ENCODE results near the gene DIAPH2. TPM values are rescaled to one million over a fixed set of nuclear protein-coding genes. Genes with fewer than 3 reads are reported as not detected.

DIAPH2 gene
- total RNA-seq, 3 donors from 2014 or later = 27.4 to 66.4 (median 30.8) TPM

DNA sequence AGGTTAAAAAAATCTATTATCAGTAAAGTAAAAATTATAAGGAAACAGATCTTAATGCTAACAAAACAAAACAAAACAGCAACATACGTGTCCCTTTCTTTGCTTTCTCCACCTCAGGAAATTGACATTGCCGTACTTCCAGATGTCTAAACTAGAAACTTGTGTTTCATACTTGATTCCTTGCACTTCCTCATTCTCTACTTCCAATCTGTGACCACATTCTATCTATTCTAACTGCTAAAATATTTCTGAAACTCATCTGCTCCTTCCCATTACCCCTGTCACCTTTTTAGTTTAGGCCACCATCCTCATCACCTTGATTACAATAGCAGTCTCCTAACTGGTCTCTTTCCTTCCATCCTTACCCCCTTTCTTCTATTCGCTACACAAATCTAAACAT, 176.6 kb downstream of the DIAPH2 start:
- Histone ChIP-seq H3K4me1 (no peaks in the 10 kb centered on the region), H3K27ac (no peak overlapping the region), H3K9me3 (no peaks in the 10 kb centered on the region), H3K4me3 (no peak overlapping the region), H3K27me3 (peaks cover 0 to 7% of the 10 kb centered on the region in 2 donors), H3K36me3 (no peaks in the 10 kb centered on the region)
- intact Hi-C loops (cut with DNase I; ENCODE audit: low total_unique reads) = no loop called here
- no peak for DNase-seq (ENCODE audit: low spot score in 2 of 2)
- TF ChIP-seq CTCF (IDR thresholded peaks at IDR 0.05) (no peak), POLR2A (IDR thresholded peaks at IDR 0.05) (no peak), POLR2AphosphoS5 (IDR thresholded peaks at IDR 0.05) (no peak)

GRCh38 chrX:96861661-96862060, 177.0 kb downstream of the DIAPH2 start:
- no peaks in the 10 kb centered on the region for H3K36me3 ChIP-seq
- H3K4me3 ChIP-seq = no peak overlapping the region
- H3K9me3 ChIP-seq = no peaks in the 10 kb centered on the region
- intact Hi-C loops (cut with DNase I; ENCODE audit: low total_unique reads) = no loop called here
- TF ChIP-seq CTCF (IDR thresholded peaks at IDR 0.05) (no peak), POLR2A (IDR thresholded peaks at IDR 0.05) (no peak), POLR2AphosphoS5 (IDR thresholded peaks at IDR 0.05) (no peak)
- no peaks in the 10 kb centered on the region for H3K4me1 ChIP-seq
- H3K27ac ChIP-seq = no peak overlapping the region
- H3K27me3 ChIP-seq = peaks cover 0 to 7% of the 10 kb centered on the region in 2 donors
- DNase-seq (ENCODE audit: low spot score in 2 of 2) = no peak

DNA sequence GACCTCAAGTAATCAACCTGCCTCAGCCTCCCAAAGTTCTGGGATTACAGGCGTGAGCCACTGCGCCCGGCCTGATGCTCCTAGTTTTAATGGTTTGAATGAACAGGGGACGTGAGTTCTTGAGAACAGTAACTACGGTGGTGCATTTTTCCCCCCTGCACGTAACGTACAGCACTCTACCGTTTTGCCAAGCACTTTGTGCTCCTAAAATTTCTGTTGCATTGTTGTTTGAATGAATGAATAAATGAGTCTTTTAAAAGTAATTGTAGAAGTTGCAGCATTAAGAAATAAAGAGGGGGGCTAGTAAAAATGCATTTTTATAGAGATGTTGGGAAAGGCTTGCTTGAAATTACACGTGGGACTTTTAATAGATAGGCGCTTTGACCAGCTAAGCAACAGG, 199.0 kb downstream of the DIAPH2 start, which contains the start of gene RPA4:
RPA4 (plus strand) TSS at position 301 of the 400 bp plus-strand sequence. CDS start 403 bp downstream, outside the sequence.
- Histone ChIP-seq H3K4me1 (no peaks in the 10 kb centered on the region), H3K27me3 (no peaks in the 10 kb centered on the region), H3K27ac (no peak within 1 kb of the TSS), H3K4me3 (no peak within 1 kb of the TSS), H3K36me3 (no peaks in the 10 kb centered on the region), H3K9me3 (no peaks in the 10 kb centered on the region)
- no peak for DNase-seq (ENCODE audit: low spot score in 2 of 2)
- TF ChIP-seq POLR2A (IDR thresholded peaks at IDR 0.05) (no peak), POLR2AphosphoS5 (IDR thresholded peaks at IDR 0.05) (no peak), CTCF (IDR thresholded peaks at IDR 0.05) (no peak)
- intact Hi-C loops (cut with DNase I; ENCODE audit: low total_unique reads) = no loop called here

DNA sequence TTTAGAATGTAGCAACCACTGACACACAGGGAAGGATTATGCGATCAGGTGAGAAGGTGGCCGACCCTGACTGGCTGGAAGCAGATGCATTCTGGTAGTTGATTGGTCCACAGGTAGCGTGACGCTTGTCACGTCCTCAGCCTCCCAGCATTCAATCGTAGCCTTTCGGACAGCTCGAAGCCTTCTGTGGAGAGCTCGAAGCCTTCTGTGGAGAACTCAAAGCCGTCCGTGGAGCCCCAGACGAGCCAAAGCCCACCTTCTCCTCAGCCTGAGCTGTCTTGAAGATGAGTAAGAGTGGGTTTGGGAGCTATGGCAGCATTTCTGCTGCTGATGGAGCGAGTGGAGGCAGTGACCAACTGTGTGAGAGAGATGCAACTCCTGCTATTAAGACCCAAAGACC, 199.4 kb downstream of the DIAPH2 start:
- intact Hi-C loops (cut with DNase I; ENCODE audit: low total_unique reads) = no loop called here
- DNase-seq (ENCODE audit: low spot score in 2 of 2) = no peak
- no peaks in the 10 kb centered on the region for H3K4me1 ChIP-seq
- no peak overlapping the region for H3K27ac ChIP-seq
- H3K27me3 ChIP-seq = no peaks in the 10 kb centered on the region
- no peaks in the 10 kb centered on the region for H3K9me3 ChIP-seq
- TF ChIP-seq CTCF (IDR thresholded peaks at IDR 0.05) (no peak), POLR2A (IDR thresholded peaks at IDR 0.05) (no peak), POLR2AphosphoS5 (IDR thresholded peaks at IDR 0.05) (no peak)
- no peaks in the 10 kb centered on the region for H3K36me3 ChIP-seq
- no peak overlapping the region for H3K4me3 ChIP-seq

DNA sequence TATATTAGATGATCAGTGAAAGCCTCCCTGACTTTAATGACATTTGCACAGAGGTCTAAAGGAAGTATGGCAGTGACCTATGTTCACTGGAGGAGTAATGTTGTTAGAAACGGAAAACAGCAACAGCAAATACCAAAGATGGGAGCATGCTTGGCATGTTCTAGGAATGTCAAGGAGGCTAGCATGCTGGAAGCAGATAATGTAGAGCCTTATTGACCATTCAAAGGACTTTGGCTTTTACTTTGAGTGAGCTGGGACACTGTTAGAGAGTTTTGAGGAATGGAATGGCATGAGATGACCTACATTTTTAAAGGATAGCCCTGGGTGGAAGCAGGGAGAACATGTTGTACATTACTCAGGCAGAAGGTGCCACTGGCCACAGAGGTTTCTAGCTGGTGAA, 205.1 kb downstream of the DIAPH2 start:
- Histone ChIP-seq H3K27me3 (peaks cover 0 to 21% of the 10 kb centered on the region in 2 donors), H3K27ac (no peak overlapping the region), H3K9me3 (no peaks in the 10 kb centered on the region), H3K4me3 (no peak overlapping the region), H3K4me1 (no peaks in the 10 kb centered on the region), H3K36me3 (no peaks in the 10 kb centered on the region)
- TF ChIP-seq POLR2AphosphoS5 (IDR thresholded peaks at IDR 0.05) (no peak), CTCF (IDR thresholded peaks at IDR 0.05) (no peak), POLR2A (IDR thresholded peaks at IDR 0.05) (no peak)
- intact Hi-C loops (cut with DNase I; ENCODE audit: low total_unique reads) = no loop called here
- DNase-seq (ENCODE audit: low spot score in 2 of 2) = no peak

Data from breast epithelium (tissue), 4 donors.